Loucy (cell line): Measurements from ENCODE around the gene NFKBIB.

Source experiments
- H2AFZ ChIP-seq: fragments of 200-600 bp; sonication (generic); 2 replicates; pipeline ENCODE4 v1.6.0; 2016; ENCODE audit warnings: antibody characterized with exemption, mild to moderate bottlenecking, low read length, moderate library complexity
- H3F3A ChIP-seq: fragments of 200-600 bp; 2 replicates; pipeline ENCODE4 v1.6.0; 2016; ENCODE audit warnings: antibody characterized with exemption, low read depth, mild to moderate bottlenecking
- H3K27me3 ChIP-seq: fragments of 200-600 bp; sonication (generic); 2 replicates; pipeline ENCODE4 v1.6.1; 2014; ENCODE audit warnings: low read length, mild to moderate bottlenecking; ENCODE audit not compliant: insufficient read depth, poor library complexity, severe bottlenecking
- H3K36me3 ChIP-seq: fragments of 200-600 bp; sonication (generic); 2 replicates; pipeline ENCODE4 v1.6.1; 2016; ENCODE audit warnings: low read length; ENCODE audit not compliant: insufficient read depth
- H3K4me1 ChIP-seq: fragments of 200-600 bp; sonication (generic); 2 replicates; pipeline ENCODE4 v1.5.1; 2014; ENCODE audit warnings: low read length, mild to moderate bottlenecking; ENCODE audit not compliant: insufficient read depth, poor library complexity, severe bottlenecking
- H3K4me2 ChIP-seq: fragments of 200-600 bp; sonication (generic); 2 replicates; pipeline ENCODE4 v1.6.0; 2014; ENCODE audit warnings: antibody characterized with exemption, low read length, low read depth, mild to moderate bottlenecking; ENCODE audit not compliant: poor library complexity, severe bottlenecking
- H3K4me3 ChIP-seq: fragments of 200-600 bp; sonication (generic); 2 replicates; pipeline ENCODE4 v1.5.1; 2014; ENCODE audit warnings: low read length, mild to moderate bottlenecking, mixed read lengths; ENCODE audit not compliant: poor library complexity, severe bottlenecking
- H3K79me2 ChIP-seq: fragments of 200-600 bp; sonication (generic); 2 replicates; pipeline ENCODE4 v1.6.1; 2014; ENCODE audit warnings: low read length; ENCODE audit not compliant: insufficient read depth
- H3K9ac ChIP-seq: fragments of 200-600 bp; sonication (generic); 2 replicates; pipeline ENCODE4 v1.6.0; 2014; ENCODE audit warnings: mild to moderate bottlenecking, low read depth, low read length, moderate library complexity; ENCODE audit not compliant: poor library complexity, severe bottlenecking
- H3K9me2 ChIP-seq: fragments of 200-600 bp; sonication (generic); replicated peaks from 2 replicates; pipeline ENCODE4 v1.6.1; 2016; ENCODE audit warnings: low read depth, low read length, mixed read lengths
- H3K9me3 ChIP-seq: fragments of 200-600 bp; sonication (generic); 2 replicates; pipeline ENCODE4 v1.6.1; 2014; ENCODE audit warnings: mild to moderate bottlenecking, antibody characterized with exemption, low read length, low read depth; ENCODE audit not compliant: insufficient read depth
- H4K20me1 ChIP-seq: fragments of 200-600 bp; sonication (generic); 2 replicates; pipeline ENCODE4 v1.6.0; 2014; ENCODE audit warnings: antibody characterized with exemption, low read length, mild to moderate bottlenecking; ENCODE audit not compliant: insufficient read depth, poor library complexity, severe bottlenecking
- CTCF ChIP-seq: fragments of 200-600 bp; sonication (generic); conservative IDR thresholded peaks from 2 replicates; pipeline ENCODE4 v1.5.1; 2014; ENCODE audit warnings: mild to moderate bottlenecking, antibody characterized with exemption, low read length
- EZH2phosphoT487 ChIP-seq: fragments of 200-600 bp; IDR thresholded peaks from 2 replicates; pipeline ENCODE4 v1.6.1; 2018; ENCODE audit warnings: antibody characterized with exemption, mild to moderate bottlenecking, moderate library complexity, borderline replicate concordance

The NFKBIB gene

DNA sequence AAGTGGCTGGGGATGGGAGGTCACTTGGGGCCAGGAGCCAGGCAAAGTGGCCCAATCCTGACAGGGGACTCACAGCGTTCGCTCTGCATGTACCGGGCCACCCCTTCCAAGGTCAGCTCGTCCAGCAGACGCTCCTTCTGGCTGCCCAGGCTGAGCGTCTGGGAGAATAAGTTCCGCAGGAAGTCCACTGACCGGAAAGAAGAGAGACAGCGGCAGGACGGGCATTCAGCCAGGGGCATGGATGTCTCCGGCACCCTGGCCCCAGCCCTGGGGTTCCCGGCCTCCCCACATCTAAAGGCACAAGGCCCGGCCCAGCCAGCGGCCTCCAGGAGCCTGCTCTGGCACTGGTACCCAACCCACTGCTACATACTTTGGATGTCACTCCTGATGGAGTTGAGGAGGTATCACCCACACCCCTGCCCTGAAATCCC, 6.4 kb upstream of the NFKBIB start:
- Histone ChIP-seq H3K9me3 (no peaks in the 10 kb centered on the region), H3K79me2 (no peaks in the 10 kb centered on the region; the same call in 1 of the 2 replicates), H3K27me3 (no peaks in the 10 kb centered on the region), H3K36me3 (peaks cover 7% of the 10 kb centered on the region; the same call in 1 of the 2 replicates), H3K9me2 (no peaks in the 10 kb centered on the region), H4K20me1 (no peaks in the 10 kb centered on the region), H3F3A (no peaks in the 10 kb centered on the region), H3K4me1 (peaks cover 8% of the 10 kb centered on the region), H2AFZ (no peak overlapping the region), H3K4me2 (no peak overlapping the region), H3K9ac (no peak overlapping the region), H3K4me3 (no peak overlapping the region)
- TF ChIP-seq EZH2phosphoT487 = no peak
- TF ChIP-seq CTCF = no peak

GRCh38 chr19:38894968-38895367, 4.8 kb upstream of the NFKBIB start:
- no peak overlapping the region for H2AFZ ChIP-seq
- no peaks in the 10 kb centered on the region for H3F3A ChIP-seq
- H3K36me3 ChIP-seq = no peaks in the 10 kb centered on the region
- H4K20me1 ChIP-seq = no peaks in the 10 kb centered on the region
- no peaks in the 10 kb centered on the region for H3K9me3 ChIP-seq
- H3K27me3 ChIP-seq = no peaks in the 10 kb centered on the region
- H3K4me3 ChIP-seq = no peak overlapping the region
- no peak overlapping the region for H3K4me2 ChIP-seq
- H3K79me2 ChIP-seq = peaks cover under 1% of the 10 kb centered on the region
- H3K9me2 ChIP-seq = no peaks in the 10 kb centered on the region
- TF ChIP-seq CTCF (no peak), EZH2phosphoT487 (no peak)
- peaks cover 9% of the 10 kb centered on the region for H3K4me1 ChIP-seq
- H3K9ac ChIP-seq = no peak overlapping the region

GRCh38 chr19:38898788-38899446, 852 bp upstream of the NFKBIB start:
- peaks cover 18% of the 10 kb centered on the region for H3K79me2 ChIP-seq

More at GRCh38 chr19:38898788-38899446, 852 bp upstream of the NFKBIB start:
- H3K4me3 ChIP-seq = peak overlapping the region; percentile 91
- TF ChIP-seq CTCF (no peak), EZH2phosphoT487 (no peak)
- peak overlapping the region; percentile 79 for H3K4me2 ChIP-seq
- peak overlapping the region; percentile 93 for H2AFZ ChIP-seq
- H3K9me2 ChIP-seq = no peaks in the 10 kb centered on the region
- H3K4me1 ChIP-seq = peaks cover 18% of the 10 kb centered on the region
- H4K20me1 ChIP-seq = no peaks in the 10 kb centered on the region
- H3K9ac ChIP-seq = peak overlapping the region; percentile 73
- H3F3A ChIP-seq = no peaks in the 10 kb centered on the region
- no peaks in the 10 kb centered on the region for H3K27me3 ChIP-seq
- no peaks in the 10 kb centered on the region for H3K36me3 ChIP-seq
- no peaks in the 10 kb centered on the region for H3K9me3 ChIP-seq
